HepG2 (cell line): ENCODE data around the gene POLR1C. TPM values are rescaled to one million over a fixed set of nuclear protein-coding genes. Genes with fewer than 3 reads are reported as not detected.

Source experiments
- ATAC-seq: fragments of 200-7000 bp; cut with Tn5 transposase; 3 replicates; pipeline ENCODE4 v1.9.1; 2020; ENCODE audit warnings: mild to moderate bottlenecking, moderate library complexity
- BruUV-seq: library from RNA; stranded (reverse); fragments of 400-500 nt; replicated peaks from 2 replicates; lab custom pipeline; 2021; lab: Mats Ljungman, UMichigan
- CTCF ChIA-PET: fragments of 300-600 bp; formaldehyde crosslinking; extraction: SDS; loops from one replicate; lab custom pipeline; 2021; ENCODE audit warnings: low total read pairs, inconsistent platforms, low intra/inter-chr PET ratio; lab: Yijun Ruan, JAX
- POLR2A ChIA-PET: fragments of 350-600 bp; sonication (Branson Sonifier 250); formaldehyde crosslinking; loops from one replicate; lab custom pipeline; 2020; ENCODE audit warnings: antibody characterized with exemption, inconsistent platforms; lab: Yijun Ruan, JAX
- DNase-seq: peaks from one replicate; pipeline ENCODE4 v3.0.0-alpha.2; 2015; ENCODE audit warnings: low spot score
- FAIRE-seq: peaks from 3 replicates; lab custom pipeline; 2011; peaks lifted over from hg19 to GRCh38; lab: Jason Lieb, UNC
- H2AFZ ChIP-seq: one replicate; pipeline ENCODE4 v1.6.1; 2011; ENCODE audit warnings: low read length, inconsistent platforms
- H3K27ac ChIP-seq: fragments of 300-600 bp; 3 replicates; pipeline ENCODE4 v1.8.0; 2011; ENCODE audit warnings: mixed run types, mild to moderate bottlenecking, mixed read lengths, low read length, inconsistent platforms; ENCODE audit not compliant: insufficient read depth; ENCODE audit errors: extremely low read length
- H3K27me3 ChIP-seq, 2 experiments: fragments of 200-600 bp in 1 of 2; 2 replicates in 1 of 2; 3 replicates in 1 of 2; pipeline versions ENCODE4 v1.6.0 to v1.8.0; 2011; ENCODE audit warnings: low read length in 2 of 2, mild to moderate bottlenecking in 2 of 2, moderate library complexity in 2 of 2, inconsistent platforms in 1 of 2; ENCODE audit not compliant: insufficient read depth in 2 of 2, control insufficient read depth in 1 of 2
- H3K36me3 ChIP-seq, 2 experiments: fragments of 200-600 bp in 1 of 2; replicated peaks in 1 of 2; 2 replicates in 1 of 2; 3 replicates in 1 of 2; pipeline versions ENCODE4 v1.5.1 to v1.8.0; 2011; ENCODE audit warnings: low read length in 2 of 2, inconsistent platforms in 1 of 2; ENCODE audit not compliant: insufficient read depth in 2 of 2, control insufficient read depth in 1 of 2
- H3K4me1 ChIP-seq: 2 replicates; pipeline ENCODE4 v1.5.1; 2012; ENCODE audit warnings: low read length, inconsistent platforms; ENCODE audit not compliant: insufficient read depth
- H3K4me2 ChIP-seq: 2 replicates; pipeline ENCODE4 v1.6.0; 2011; ENCODE audit warnings: low read depth, low read length, inconsistent platforms
- H3K4me3 ChIP-seq, 3 experiments: fragments of 200-600 bp in 1 of 3; sonication (generic), shearing (Covaris generic) in 1 of 3; replicated peaks in 1 of 3; 2 replicates each; pipeline ENCODE4 v1.5.1; 2011 to 2016; ENCODE audit warnings: low read length in 3 of 3, inconsistent platforms in 2 of 3, low read depth in 2 of 3, mild to moderate bottlenecking in 2 of 3, control low read depth in 1 of 3, mixed read lengths in 1 of 3; ENCODE audit not compliant: insufficient read depth in 1 of 3
- H3K79me2 ChIP-seq: one replicate; pipeline ENCODE4 v1.6.1; 2011; ENCODE audit warnings: low read length, inconsistent platforms; ENCODE audit not compliant: insufficient read depth
- H3K9ac ChIP-seq: 2 replicates; pipeline ENCODE4 v1.6.0; 2011; ENCODE audit warnings: mild to moderate bottlenecking, low read depth, low read length, inconsistent platforms; ENCODE audit not compliant: insufficient read depth
- H3K9me3 ChIP-seq: 2 replicates; pipeline ENCODE4 v1.5.1; 2012; ENCODE audit warnings: mild to moderate bottlenecking, low read length
- H4K20me1 ChIP-seq: 2 replicates; pipeline ENCODE4 v1.6.0; 2011; ENCODE audit warnings: inconsistent platforms, mild to moderate bottlenecking, low read length, moderate library complexity; ENCODE audit not compliant: insufficient read depth
- ELF4 ChIP-seq: sonication (generic); formaldehyde crosslinking; IDR thresholded peaks from 2 replicates; pipeline ENCODE4 v1.5.0; 2020; ENCODE audit warnings: missing genetic modification reagents, mild to moderate bottlenecking, moderate library complexity, borderline replicate concordance
- GMEB2 ChIP-seq: IDR thresholded peaks from 2 replicates; pipeline ENCODE4 v1.6.1; 2016; ENCODE audit warnings: missing biosample characterization, missing genetic modification reagents, low read depth
- KDM5A ChIP-seq: fragments of 200-600 bp; sonication (generic); IDR thresholded peaks from 2 replicates; pipeline ENCODE4 v1.7.0; 2018; ENCODE audit warnings: antibody characterized with exemption, mild to moderate bottlenecking, low read length, borderline replicate concordance
- KMT2A ChIP-seq: sonication (generic); formaldehyde crosslinking; IDR thresholded peaks from 2 replicates; pipeline ENCODE4 v1.4.0; 2020; ENCODE audit warnings: missing genetic modification reagents
- MEIS2 ChIP-seq: sonication (generic); formaldehyde crosslinking; IDR thresholded peaks from 2 replicates; pipeline ENCODE4 v1.9.0; 2021; ENCODE audit warnings: mild to moderate bottlenecking, missing genetic modification reagents
- NR3C1 ChIP-seq: sonication (generic); formaldehyde crosslinking; IDR thresholded peaks from 2 replicates; pipeline ENCODE4 v1.4.0; 2020; ENCODE audit warnings: missing genetic modification reagents
- PPARG ChIP-seq: conservative IDR thresholded peaks from 2 replicates; pipeline ENCODE4 v1.6.1; 2016; ENCODE audit warnings: missing biosample characterization, missing genetic modification reagents
- RARG ChIP-seq: sonication (generic); formaldehyde crosslinking; IDR thresholded peaks from 2 replicates; pipeline ENCODE4 v1.4.0; 2020; ENCODE audit warnings: low read depth, mild to moderate bottlenecking, missing genetic modification reagents
- TRAFD1 ChIP-seq: sonication (generic); formaldehyde crosslinking; IDR thresholded peaks from 2 replicates; pipeline ENCODE4 v1.5.1; 2020; ENCODE audit warnings: missing genetic modification reagents, mild to moderate bottlenecking, borderline replicate concordance
- ZIK1 ChIP-seq: sonication (generic); formaldehyde crosslinking; IDR thresholded peaks from 2 replicates; pipeline ENCODE4 v1.5.0; 2020; ENCODE audit warnings: mild to moderate bottlenecking, low read depth, missing genetic modification reagents, borderline replicate concordance
- ZNF260 ChIP-seq: sonication (generic); formaldehyde crosslinking; IDR thresholded peaks from 2 replicates; pipeline ENCODE4 v1.4.0; 2020; ENCODE audit warnings: missing genetic modification reagents, low read depth, mild to moderate bottlenecking, borderline replicate concordance
- ZNF329 ChIP-seq: sonication (generic); formaldehyde crosslinking; IDR thresholded peaks from 2 replicates; pipeline ENCODE4 v1.9.0; 2021; ENCODE audit warnings: low read depth, mild to moderate bottlenecking, missing genetic modification reagents
- ZNF331 ChIP-seq: sonication (generic); formaldehyde crosslinking; IDR thresholded peaks from 2 replicates; pipeline ENCODE4 v1.4.0; 2020; ENCODE audit warnings: missing genetic modification reagents
- WGBS: methylation state at CpG from one replicate; pipeline ENCODE4 v1.1.6; 2017; ENCODE audit warnings: low lambda C conversion rate; 5-methylcytosine and 5-hydroxymethylcytosine counted together
- in situ Hi-C: cut with HindIII; loops from 2 replicates; pipeline ENCODE4 v1.10.0; 2017; ENCODE audit warnings: low pct_unique_long_range_greater_than_20kb; ENCODE audit not compliant: extremely low pct_ligation_motif_present
- intact Hi-C: fragments of 100-400 bp; cut with micrococcal nuclease; formaldehyde crosslinking; loops from one replicate; pipeline ENCODE4 v1.10.0; 2022; ENCODE audit not compliant: unreplicated experiment
- polyA plus RNA-seq, 8 experiments: library from polyadenylated mRNA; depleted of rRNA in 3 of 8; stranded (reverse) in 7 of 8; unstranded in 1 of 8; fragments of >200 nt; fragmentation: Illumina TruSeq in 4 of 8; extraction: Trizol in 4 of 8; gene quantifications; 2 replicates each; pipeline versions ENCODE4 v1.2.1 to v1.2.3, GENCODE V29; 2011 to 2016; ENCODE audit warnings: low read depth in 4 of 8, missing spikeins in 1 of 8, mixed read lengths in 1 of 8; ENCODE audit not compliant: insufficient read depth in 1 of 8
- total RNA-seq, 5 experiments: library from RNA; depleted of rRNA; stranded (reverse); fragments of >200 nt; fragmentation: Illumina TruSeq; extraction: Trizol; gene quantifications; 2 replicates each; pipeline ENCODE4 v1.2.3, GENCODE V29; 2016; ENCODE audit warnings: low read depth in 1 of 5

Gene POLR1C
- total and polyA plus RNA-seq, 2 of the 13 experiments (the other 11 are each of a cell fraction or from before 2014, with no cell fraction given), result 62.6 to 72.2 TPM

- H4K20me1 ChIP-seq, result no peaks in the 10 kb centered on the region; the same call in 1 of the 2 replicates
- peak within 1 kb of the TSS; percentile 61 to 74 (median 69) for H3K4me3 ChIP-seq
- in situ Hi-C loops (no loop called here), intact Hi-C loops (loop anchor here (5.0 kb wide), 2 partner anchors 123 to 248 kb away; no protein-coding TSS in a partner anchor)
- ATAC-seq (peak; percentile 71), FAIRE-seq (no peak), DNase-seq (peak; percentile 64)
- peaks cover 57% of the 10 kb centered on the region for H3K4me1 ChIP-seq
- peaks cover 17 to 34% of the 10 kb centered on the region in 2 experiments for H3K36me3 ChIP-seq
- BruUV-seq, result no TSS peak
- no peaks in the 10 kb centered on the region for H3K9me3 ChIP-seq
- WGBS, result 35% methylated on average over 64 of the region's 96 CpGs
- POLR2A ChIA-PET, result interaction anchor here (1.0 to 1.9 kb wide), 14 partner anchors 11 to 141 kb away, joined by 3 to 13 read pairs (median 5); partner anchors contain the start of genes ABCC10, DLK2, GTPBP2 and POLH
- H3K9ac ChIP-seq, result peak within 1 kb of the TSS; percentile 49
- CTCF ChIA-PET, result no interaction called here
- H2AFZ ChIP-seq, result no peak within 1 kb of the TSS
- peaks cover 10% of the 10 kb centered on the region for H3K79me2 ChIP-seq
- peaks cover 3 to 7% of the 10 kb centered on the region in 2 experiments; a peak in 4 of 5 replicates for H3K27me3 ChIP-seq
- H3K4me2 ChIP-seq, result peak within 1 kb of the TSS; percentile 82
- no peak within 1 kb of the TSS for H3K27ac ChIP-seq
- TF ChIP-seq KMT2A (CRISPR knock-in tag) (peak; percentile 24; the same call in 1 of the 2 replicates), MEIS2 (peak; percentile 55; the same call in 1 of the 2 replicates), ZNF260 (CRISPR knock-in tag) (no peak), ZIK1 (CRISPR knock-in tag) (no peak), ZNF331 (no peak), KDM5A (no peak), NR3C1 (CRISPR knock-in tag) (no peak), ELF4 (no peak), GMEB2 (no peak), TRAFD1 (CRISPR knock-in tag) (no peak), RARG (CRISPR knock-in tag) (no peak), ZNF329 (CRISPR knock-in tag) (no peak), PPARG (no peak)
Observed at GRCh38 chr6:43509984-43510826, 6.7 kb upstream of the POLR1C start, which contains the start of gene LRRC73. Gene LRRC73 (minus strand): TSS chr6:43510346. CDS start chr6:43509785, 561 bp downstream.
